PFSK-1 (cell line): Measurements from ENCODE around the gene PRMT2.

Experiments used
- FOXP2 ChIP-seq: optimal IDR thresholded peaks from 2 replicates; pipeline ENCODE3; 2011; ENCODE audit warnings: borderline replicate concordance, control low read depth, inconsistent platforms; ENCODE audit not compliant: insufficient read depth; ENCODE audit errors: extremely low read length, extremely low read depth
- POLR2AphosphoS5 ChIP-seq: IDR thresholded peaks from 2 replicates; pipeline ENCODE4 v1.6.1; 2012; ENCODE audit warnings: low read depth, mild to moderate bottlenecking, control low read depth, low read length, moderate library complexity
- REST ChIP-seq, 2 experiments: IDR thresholded peaks; 2 replicates each; pipeline versions ENCODE4 v1.6.1 to v1.8.0; 2011 to 2012; ENCODE audit warnings: low read depth in 2 of 2, low read length in 2 of 2, control low read depth in 1 of 2, inconsistent platforms in 1 of 2, mild to moderate bottlenecking in 1 of 2, moderate library complexity in 1 of 2; ENCODE audit not compliant: insufficient read depth in 1 of 2
- SIN3A ChIP-seq: IDR thresholded peaks from 2 replicates; pipeline ENCODE4 v1.6.1; 2012; ENCODE audit warnings: mild to moderate bottlenecking, low read length, moderate library complexity, borderline replicate concordance; ENCODE audit not compliant: insufficient read depth
- TAF1 ChIP-seq: IDR thresholded peaks from 2 replicates; pipeline ENCODE4 v1.6.1; 2012; ENCODE audit warnings: low read length, control low read depth, borderline replicate concordance; ENCODE audit not compliant: insufficient read depth

Gene PRMT2

DNA sequence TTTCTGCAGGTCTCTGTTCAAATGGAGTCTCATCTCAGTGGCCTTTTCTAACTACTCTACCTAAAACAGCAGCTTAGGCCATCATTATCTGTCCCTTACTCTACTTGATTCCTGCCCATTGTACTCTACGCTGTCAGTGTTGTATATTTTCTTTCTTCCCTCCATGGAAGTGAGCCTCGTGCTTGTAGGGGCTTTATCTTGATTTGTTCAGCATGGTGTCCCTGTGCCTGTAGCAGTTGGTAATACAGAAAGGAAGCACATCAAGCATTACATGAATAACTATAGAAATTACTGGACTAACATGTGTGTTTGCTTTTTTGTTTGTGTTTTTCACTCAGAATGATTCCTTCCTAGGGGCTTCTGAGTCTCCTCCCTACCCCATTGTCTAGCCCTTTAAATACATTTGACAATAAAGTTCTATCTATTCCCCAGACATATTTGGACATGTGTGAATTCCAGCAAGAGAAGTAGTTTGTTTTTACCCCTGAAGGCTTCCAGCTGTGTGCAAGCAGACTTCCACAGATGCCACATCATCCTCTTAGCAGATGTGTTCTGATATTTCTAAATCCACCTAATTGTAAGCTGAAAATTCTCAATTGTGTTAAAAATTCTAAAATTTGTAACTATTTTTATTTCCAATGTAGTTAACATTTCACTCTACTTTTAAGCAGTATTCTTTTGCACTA, 40.3 kb downstream of the PRMT2 start:
- TF ChIP-seq FOXP2 (no peak), TAF1 (no peak), POLR2AphosphoS5 (no peak), REST (IDR thresholded peaks at IDR 0.05; ENCODE audit: insufficient read depth in 1 of 2, low read depth in 2 of 2, low read length in 2 of 2) (no peak), SIN3A (no peak)
